Stimulated activated CD4-positive, alpha-beta T cell treated with anti-CD3 and anti-CD28 coated beads, Interleukin-1b, Interleukin-23, amount 100 ng/mL, for 1 hour (primary cell): Measurements from ENCODE around the gene ANKRD40CL.
"Not testable (repeated sequence)": the region's sequence is repeated elsewhere in the genome, so short reads cannot be mapped to it uniquely, and the experiment has no call there.

ENCODE experiments used
- DNase-seq, 2 donors: peaks; one replicate each; pipeline ENCODE4 v3.0.0-alpha.2; 2020; ENCODE audit warnings: low read depth in 2 of 2

ANKRD40CL gene

GRCh38 chr17:50762177-50762576 is 5.1 kb downstream of the ANKRD40CL start:
- DNase-seq: no peak

DNA sequence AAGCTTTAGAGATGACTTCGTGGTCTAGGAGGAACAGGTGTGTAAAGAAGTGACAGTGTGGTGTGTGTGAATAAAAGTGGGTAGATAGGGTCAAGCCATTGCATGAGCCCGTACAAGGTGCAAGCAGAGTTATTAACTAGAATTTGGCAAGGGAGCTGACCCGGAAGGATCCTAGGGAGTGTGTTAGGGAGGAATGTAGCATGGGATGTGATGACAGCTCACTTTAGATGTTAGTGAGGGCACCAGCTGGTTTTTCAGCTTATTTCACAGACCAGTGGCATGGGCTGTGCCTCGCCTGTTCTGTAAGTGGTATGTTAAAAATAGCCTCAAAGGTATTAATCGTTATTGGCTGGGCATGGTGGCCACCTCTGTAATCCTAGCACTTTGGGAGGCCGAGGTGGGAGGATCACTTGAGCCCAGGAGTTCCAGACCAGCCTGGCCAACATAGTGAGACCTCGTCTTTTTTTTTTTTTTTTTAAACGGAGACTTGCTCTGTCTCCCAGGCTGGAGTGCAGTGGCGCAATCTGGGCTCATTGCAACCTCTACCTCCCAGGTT is 8.3 kb downstream of the ANKRD40CL start:
- no peak for DNase-seq

DNA sequence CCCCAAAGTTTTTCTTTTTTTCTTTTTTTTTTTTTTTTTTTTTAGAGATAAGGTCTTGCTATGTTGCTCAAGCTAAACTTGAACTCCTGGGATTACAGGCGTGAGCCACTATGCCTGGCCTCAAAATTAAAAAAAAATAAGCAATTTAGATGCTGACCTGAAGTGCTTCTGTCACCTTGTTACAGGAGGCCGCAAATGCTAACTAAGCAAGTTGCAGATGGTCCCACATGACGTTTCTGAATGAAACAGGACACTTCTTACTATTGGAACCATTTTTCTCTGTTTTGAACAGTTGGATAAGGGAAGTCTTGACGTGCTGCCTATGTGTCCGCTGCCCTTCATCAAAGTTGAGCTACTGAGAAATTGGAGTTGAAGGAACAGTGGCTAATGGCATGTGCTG is 8.8 kb downstream of the ANKRD40CL start:
- no peak for DNase-seq

GRCh38 chr17:50754521-50754920 is 12.8 kb downstream of the ANKRD40CL start:
- DNase-seq: no peak

DNA sequence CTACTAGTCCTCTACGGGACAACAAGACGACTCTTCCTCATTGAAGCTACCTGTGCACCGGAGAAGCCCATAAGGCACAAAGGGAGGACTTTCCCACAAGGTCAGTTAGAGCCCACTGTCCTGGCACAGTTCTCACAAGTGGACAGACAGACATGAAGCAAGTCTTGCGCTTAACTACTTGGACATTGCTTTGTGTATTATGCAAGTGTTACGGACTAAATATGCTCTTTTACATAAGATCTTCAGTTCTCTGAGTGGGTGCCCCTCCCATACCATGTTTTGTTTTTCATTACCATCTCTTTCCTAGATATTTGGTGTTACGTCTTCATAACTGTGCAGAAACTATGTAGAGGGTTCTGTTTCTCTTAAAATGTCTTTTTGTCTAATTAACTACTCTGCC is 18.1 kb downstream of the ANKRD40CL start:
- DNase-seq: no peak

DNA sequence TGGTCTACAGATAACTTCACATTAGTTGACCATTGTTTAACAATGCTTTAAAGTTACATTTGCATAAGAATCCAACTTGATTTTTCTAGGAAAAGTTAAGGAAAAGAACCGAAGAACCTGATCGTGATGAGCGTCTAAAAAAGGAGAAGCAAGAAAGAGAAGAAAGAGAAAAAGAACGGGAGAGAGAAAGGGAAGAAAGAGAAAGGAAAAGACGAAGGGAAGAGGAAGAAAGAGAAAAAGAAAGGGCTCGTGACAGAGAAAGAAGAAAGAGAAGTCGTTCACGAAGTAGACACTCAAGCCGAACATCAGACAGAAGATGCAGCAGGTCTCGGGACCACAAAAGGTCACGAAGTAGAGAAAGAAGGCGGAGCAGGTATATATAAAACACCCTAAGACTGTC is 21.7 kb downstream of the ANKRD40CL start:
- DNase-seq: no peak

- DNase-seq: no peak
Measured at GRCh38 chr17:50739098-50739497, 28.2 kb downstream of the ANKRD40CL start.

GRCh38 chr17:50737118-50737698 is 30.1 kb downstream of the ANKRD40CL start:
- no peak for DNase-seq

- no peak for DNase-seq
Measured at GRCh38 chr17:50735287-50735686, 32.0 kb downstream of the ANKRD40CL start.

DNA sequence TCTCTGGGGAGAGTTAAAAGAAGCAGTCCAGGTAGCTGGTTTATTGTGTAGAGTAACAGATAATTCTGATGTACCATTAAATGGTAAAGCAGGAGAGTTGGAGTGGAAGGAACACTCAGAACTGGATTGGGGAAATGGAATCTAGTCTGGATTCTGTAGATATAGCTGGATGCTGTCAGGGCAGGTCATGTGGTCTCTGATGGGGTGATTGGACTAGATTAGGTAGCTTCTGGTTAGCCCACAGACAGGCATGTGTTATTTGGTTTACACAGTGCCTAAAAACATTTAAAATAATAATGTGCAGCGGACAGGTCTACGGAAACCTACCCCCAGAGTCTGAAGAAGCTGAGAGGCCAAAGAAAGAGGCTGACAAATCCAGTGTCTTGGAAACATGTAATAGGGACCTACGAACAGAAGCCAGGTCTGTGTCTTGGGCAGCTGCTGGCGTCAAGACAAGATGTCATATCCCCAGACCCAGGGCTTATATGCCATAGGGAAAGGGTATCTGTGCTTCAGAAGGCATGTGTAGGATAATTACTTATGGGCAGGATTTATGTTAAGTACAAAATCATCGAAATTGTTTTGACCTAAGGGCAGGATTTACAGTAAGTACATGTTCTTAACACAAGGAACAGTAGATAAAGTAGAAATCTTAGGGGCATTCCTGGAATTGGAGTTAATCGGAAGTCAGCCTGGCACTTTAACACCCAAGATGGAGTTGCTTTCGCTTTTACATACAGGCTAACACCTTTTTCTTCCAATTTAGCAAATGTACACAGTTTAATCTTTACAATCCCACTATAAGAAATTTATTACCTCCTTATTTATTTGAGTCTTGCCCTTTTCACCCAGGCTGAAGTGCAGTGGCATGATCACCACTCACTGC is 35.5 kb downstream of the ANKRD40CL start:
- no peak for DNase-seq

DNA sequence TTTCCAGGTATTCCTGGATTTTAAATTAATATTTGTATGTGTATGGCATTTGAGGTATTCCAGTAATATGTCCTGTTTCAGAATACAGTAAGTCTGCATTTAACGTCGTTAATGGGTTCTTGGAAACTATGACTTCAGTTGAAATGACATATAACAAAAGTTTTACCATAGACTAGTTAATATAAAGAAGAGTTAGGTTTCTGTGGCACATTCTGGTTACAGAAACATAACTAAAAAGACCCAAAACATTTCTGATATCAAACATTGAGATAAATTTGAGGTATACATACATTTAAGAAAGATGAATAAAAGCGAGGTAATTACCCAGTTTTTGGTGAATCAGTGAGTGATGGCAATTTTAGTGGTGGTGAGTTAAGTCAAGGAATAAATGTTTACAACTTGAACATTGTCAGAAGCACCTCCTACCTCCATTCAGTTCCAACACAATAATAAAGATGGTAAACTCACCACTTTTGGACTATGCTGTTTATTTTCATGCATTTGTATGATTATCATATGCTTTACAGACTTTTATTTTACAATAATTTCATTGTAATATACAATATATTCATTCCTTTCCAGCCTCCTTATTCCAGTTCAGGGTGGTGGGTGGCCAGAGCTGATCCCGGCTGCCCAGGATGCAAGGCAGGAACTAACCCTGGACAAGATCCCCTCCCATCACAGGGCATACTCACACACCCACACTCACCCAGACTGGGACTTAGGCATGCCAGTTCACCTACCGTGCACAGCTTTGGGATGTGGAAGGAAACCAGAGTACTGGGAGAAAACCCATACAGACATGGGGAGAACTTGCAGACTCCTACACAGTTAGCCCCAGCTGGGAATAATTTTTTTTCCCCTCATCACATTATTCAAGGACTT is 38.2 kb downstream of the ANKRD40CL start:
- no peak for DNase-seq

DNA sequence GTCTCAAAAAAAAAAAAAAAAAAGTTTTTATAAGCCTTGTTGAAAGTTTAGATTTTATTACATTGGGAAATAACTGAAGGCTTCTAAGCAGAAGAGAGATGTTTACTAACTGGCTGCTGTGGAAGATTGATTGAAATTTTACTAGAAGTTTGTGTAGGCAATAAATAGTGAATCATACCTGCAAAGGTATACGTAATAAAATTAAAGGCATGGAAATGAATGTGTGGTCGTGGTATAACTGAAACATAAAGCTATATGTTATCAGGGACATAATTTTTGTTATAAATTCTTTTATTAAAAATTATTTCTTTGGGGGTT is 39.2 kb downstream of the ANKRD40CL start:
- no peak for DNase-seq

GRCh38 chr17:50725769-50726655 is 41.3 kb downstream of the ANKRD40CL start:
- DNase-seq: no peak

- DNase-seq: not testable (repeated sequence)
Measured at GRCh38 chr17:50724622-50725021, 42.7 kb downstream of the ANKRD40CL start.

DNA sequence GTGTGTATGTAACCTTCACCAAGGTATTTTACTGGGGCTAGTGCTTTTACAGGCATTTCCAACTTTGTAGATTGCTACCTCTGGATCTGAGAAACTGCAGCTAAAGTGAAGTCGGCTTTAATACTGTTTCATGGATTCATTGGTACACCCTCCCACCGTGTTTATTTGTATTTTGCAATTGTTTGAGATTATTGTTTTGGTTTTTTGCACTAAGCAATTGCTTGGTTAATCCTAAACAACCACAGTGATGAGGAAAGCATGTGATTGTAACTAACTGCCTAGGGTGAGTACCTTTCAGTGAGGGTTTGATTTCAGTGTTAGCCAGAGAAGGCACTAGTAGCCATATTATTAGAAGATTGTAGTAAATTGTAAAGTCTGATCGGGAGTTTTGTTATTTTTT is 44.6 kb downstream of the ANKRD40CL start:
- DNase-seq: no peak

DNA sequence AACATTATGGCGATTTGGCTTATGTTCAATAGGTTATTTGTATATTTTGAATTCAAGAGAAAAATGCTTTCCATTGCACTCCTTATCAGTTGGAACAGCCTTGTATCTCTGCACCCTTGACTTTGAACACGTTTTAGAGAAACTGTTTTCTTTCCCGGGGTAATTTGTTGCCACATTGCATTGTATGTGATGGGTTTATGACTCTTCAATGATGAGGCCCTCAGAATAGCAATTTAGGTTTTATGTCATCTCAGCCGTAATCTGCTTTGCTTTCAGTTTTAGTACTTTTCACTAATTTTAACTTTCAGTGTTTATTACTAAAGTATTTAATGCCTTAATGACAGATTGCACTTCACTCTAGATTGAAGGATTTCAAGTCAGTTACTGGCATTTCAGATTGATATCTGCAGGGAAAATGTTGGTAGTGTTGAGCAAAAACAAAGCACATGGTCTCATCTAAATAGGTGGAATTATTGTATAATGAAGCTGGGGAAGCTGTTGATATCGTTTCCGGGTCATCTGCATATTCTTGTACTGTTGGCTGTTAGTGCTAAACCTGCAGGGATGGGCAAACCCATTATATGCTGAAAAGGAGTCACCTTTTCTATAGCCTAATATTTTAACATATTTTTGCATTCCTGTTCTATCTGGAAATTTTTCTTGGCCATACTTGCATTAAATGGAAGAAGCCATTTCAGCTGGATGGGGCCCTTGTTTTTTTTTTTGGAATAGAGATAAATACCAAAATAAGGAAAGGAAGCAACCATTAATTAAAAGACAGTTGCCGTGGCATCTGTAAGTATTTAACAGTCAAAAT is 45.9 kb downstream of the ANKRD40CL start:
- no peak for DNase-seq

GRCh38 chr17:50719924-50720794 is 47.2 kb downstream of the ANKRD40CL start:
- no peak for DNase-seq

GRCh38 chr17:50719144-50719923 is 48.0 kb downstream of the ANKRD40CL start, which contains the start of gene LUC7L3:
TSS of gene LUC7L3 (plus strand) at chr17:50719603. CDS start at chr17:50719733, 130 bp downstream.
- peak; percentile 74 to 79 for DNase-seq
